DND-41 (cell line): ENCODE data around the gene CDIPT.

ENCODE experiments used
- EZH2 ChIP-seq: IDR thresholded peaks from 3 replicates; pipeline ENCODE4 v1.6.1; 2012; ENCODE audit warnings: borderline replicate concordance, low read depth, mild to moderate bottlenecking, moderate library complexity, low read length, inconsistent platforms; ENCODE audit not compliant: severe bottlenecking
- TF ChIP-seq, protein P1 (sequence below): IDR thresholded peaks from 2 replicates; pipeline ENCODE4 v1.5.1; 2012; ENCODE audit warnings: borderline replicate concordance, low read length, moderate library complexity, mild to moderate bottlenecking; ENCODE audit not compliant: poor library complexity, severe bottlenecking; ENCODE audit errors: extremely low read depth

DNA sequence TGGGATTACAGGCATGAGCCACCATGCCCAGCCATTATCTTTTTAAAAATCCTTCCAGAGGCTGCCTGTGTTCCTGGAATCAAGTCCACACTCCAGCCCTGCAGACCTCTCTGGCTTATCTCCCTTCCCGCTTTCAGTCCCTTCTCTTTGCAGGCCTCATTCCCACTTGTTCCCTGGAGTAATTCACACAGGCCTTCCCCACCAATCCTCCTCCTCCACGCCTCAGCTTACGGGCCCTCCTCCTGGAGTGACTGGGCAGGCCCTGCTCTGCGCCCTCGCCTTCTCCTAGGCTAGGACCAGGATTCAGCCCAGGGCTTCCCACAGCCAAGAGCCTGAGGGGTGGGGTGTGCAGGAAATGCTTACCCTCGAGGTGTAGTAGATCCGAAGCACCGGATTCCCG lies 2.8 kb downstream of the CDIPT start:
- TF ChIP-seq, protein P1, sequence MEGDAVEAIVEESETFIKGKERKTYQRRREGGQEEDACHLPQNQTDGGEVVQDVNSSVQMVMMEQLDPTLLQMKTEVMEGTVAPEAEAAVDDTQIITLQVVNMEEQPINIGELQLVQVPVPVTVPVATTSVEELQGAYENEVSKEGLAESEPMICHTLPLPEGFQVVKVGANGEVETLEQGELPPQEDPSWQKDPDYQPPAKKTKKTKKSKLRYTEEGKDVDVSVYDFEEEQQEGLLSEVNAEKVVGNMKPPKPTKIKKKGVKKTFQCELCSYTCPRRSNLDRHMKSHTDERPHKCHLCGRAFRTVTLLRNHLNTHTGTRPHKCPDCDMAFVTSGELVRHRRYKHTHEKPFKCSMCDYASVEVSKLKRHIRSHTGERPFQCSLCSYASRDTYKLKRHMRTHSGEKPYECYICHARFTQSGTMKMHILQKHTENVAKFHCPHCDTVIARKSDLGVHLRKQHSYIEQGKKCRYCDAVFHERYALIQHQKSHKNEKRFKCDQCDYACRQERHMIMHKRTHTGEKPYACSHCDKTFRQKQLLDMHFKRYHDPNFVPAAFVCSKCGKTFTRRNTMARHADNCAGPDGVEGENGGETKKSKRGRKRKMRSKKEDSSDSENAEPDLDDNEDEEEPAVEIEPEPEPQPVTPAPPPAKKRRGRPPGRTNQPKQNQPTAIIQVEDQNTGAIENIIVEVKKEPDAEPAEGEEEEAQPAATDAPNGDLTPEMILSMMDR: no peak
- TF ChIP-seq EZH2: no peak
